ENCODE measurements around the gene OR2V2.

OR2V2 gene

GRCh38 chr5:181199881-181200638 is 52.7 kb downstream of the OR2V2 start:
- FAIRE-seq, result no peak
- DNase-seq (ENCODE audit: extremely low spot score, insufficient read length, low read depth), result no peak

- FAIRE-seq (no peak), DNase-seq (ENCODE audit: extremely low spot score, insufficient read length, low read depth) (no peak)
These were observed 53.4 kb downstream of the OR2V2 start for GRCh38 chr5:181200816-181201215.

GRCh38 chr5:181203093-181203711 is 55.8 kb downstream of the OR2V2 start:
- FAIRE-seq (no peak), DNase-seq (ENCODE audit: extremely low spot score, insufficient read length, low read depth) (no peak)

GRCh38 chr5:181203777-181204112 is 56.4 kb downstream of the OR2V2 start:
- FAIRE-seq (no peak), DNase-seq (ENCODE audit: extremely low spot score, insufficient read length, low read depth) (no peak)

GRCh38 chr5:181204113-181204825 is 56.9 kb downstream of the OR2V2 start:
- DNase-seq (ENCODE audit: extremely low spot score, insufficient read length, low read depth), result no peak
- no peak for FAIRE-seq

GRCh38 chr5:181204826-181205760 is 57.7 kb downstream of the OR2V2 start, which contains the start of gene TRIM7:
Gene TRIM7 (minus strand): TSS chr5:181205196. CDS start chr5:181205110, 86 bp downstream.
- FAIRE-seq (no peak), DNase-seq (ENCODE audit: extremely low spot score, insufficient read length, low read depth) (no peak)

- FAIRE-seq, result no peak
- DNase-seq (ENCODE audit: extremely low spot score, insufficient read length, low read depth), result no peak
These were observed 58.6 kb downstream of the OR2V2 start for GRCh38 chr5:181205761-181206649.

GRCh38 chr5:181207214-181207959 is 60.0 kb downstream of the OR2V2 start:
- peak; percentile 52 for FAIRE-seq

GRCh38 chr5:181207960-181208253 is 60.5 kb downstream of the OR2V2 start:
- FAIRE-seq (no peak), DNase-seq (ENCODE audit: extremely low spot score, insufficient read length, low read depth) (no peak)

More at GRCh38 chr5:181207214-181207959, 60.0 kb downstream of the OR2V2 start:
- no peak for DNase-seq (ENCODE audit: extremely low spot score, insufficient read length, low read depth)
